ENCODE measurements around the gene KRT9. TPM values are rescaled to one million over a fixed set of nuclear protein-coding genes. Genes with fewer than 3 reads are reported as not detected.
A peak's percentile ranks its signal among the peaks of the same experiment; 100 is the strongest.

The KRT9 gene
- total and polyA plus RNA-seq, 2 of the 13 experiments (the other 11 are each of a cell fraction or from before 2014, with no cell fraction given), result not detected

GRCh38 chr17:41548844-41549595 is 22.8 kb downstream of the KRT9 start (continued):
- TF ChIP-seq FOXP4 (CRISPR knock-in tag; IDR thresholded peaks at IDR 0.05) (no peak), ZBTB20 (CRISPR knock-in tag; IDR thresholded peaks at IDR 0.05; ENCODE audit: borderline replicate concordance, low read depth) (0 out of 2 replicates have a peak, but pooled peaks have one; percentile 53), MAZ (IDR thresholded peaks at IDR 0.05; ENCODE audit: borderline replicate concordance, low read depth, low read length) (peak; percentile 25; the same call in 1 of the 2 replicates), MAZ (CRISPR knock-in tag; IDR thresholded peaks at IDR 0.05; ENCODE audit: low read depth) (no peak; the same call in 1 of the 2 replicates), SAFB2 (CRISPR knock-in tag; IDR thresholded peaks at IDR 0.05; ENCODE audit: borderline replicate concordance, low read depth) (no peak), ZNF800 (CRISPR knock-in tag; IDR thresholded peaks at IDR 0.05) (0 out of 2 replicates have a peak, but pooled peaks have one; percentile 57), ZSCAN12 (CRISPR knock-in tag; IDR thresholded peaks at IDR 0.05) (no peak), DNMT3B (CRISPR knock-in tag; conservative IDR thresholded peaks at IDR 0.05) (peak; percentile 68), MNT (IDR thresholded peaks at IDR 0.05) (no peak), POLR2AphosphoS5 (IDR thresholded peaks at IDR 0.05; ENCODE audit: low read depth, low read length) (no peak), CCAR2 (optimal IDR thresholded peaks at IDR 0.05; ENCODE audit: low read depth, low read length) (no peak), AFF4 (CRISPR knock-in tag; IDR thresholded peaks at IDR 0.05) (no peak), ZNF17 (CRISPR knock-in tag; IDR thresholded peaks at IDR 0.05) (no peak), MIER2 (CRISPR knock-in tag; IDR thresholded peaks at IDR 0.05) (0 out of 2 replicates have a peak, but pooled peaks have one; percentile 11), PRDM10 (CRISPR knock-in tag; IDR thresholded peaks at IDR 0.05; ENCODE audit: low read depth) (no peak; the same call in 1 of the 2 replicates)

Data from HepG2 (cell line).